Subcutaneous adipose tissue (tissue), 4 donors: ENCODE data around the gene VWA1. TPM values are rescaled to one million over a fixed set of nuclear protein-coding genes. Genes with fewer than 3 reads are reported as not detected.

Experiments
- total RNA-seq, 4 donors: library from RNA; depleted of rRNA; stranded (reverse); fragments of >200 nt; gene quantifications; one replicate each; pipeline ENCODE4 v1.1.0, GENCODE V29; 2016
- TF ChIP-seq, protein P1 (sequence below): fragments of 450-650 bp; IDR thresholded peaks from one replicate; pipeline ENCODE4 v1.5.1; 2016; ENCODE audit warnings: low read depth, mild to moderate bottlenecking, control low read depth, antibody characterized with exemption, moderate library complexity

Gene VWA1
- total RNA-seq, 4 donors from 2014 or later = 6.0 to 21.3 (median 10.3) TPM

GRCh38 chr1:1393014-1393413 is 42.5 kb upstream of the VWA1 start:
- TF ChIP-seq, protein P1, sequence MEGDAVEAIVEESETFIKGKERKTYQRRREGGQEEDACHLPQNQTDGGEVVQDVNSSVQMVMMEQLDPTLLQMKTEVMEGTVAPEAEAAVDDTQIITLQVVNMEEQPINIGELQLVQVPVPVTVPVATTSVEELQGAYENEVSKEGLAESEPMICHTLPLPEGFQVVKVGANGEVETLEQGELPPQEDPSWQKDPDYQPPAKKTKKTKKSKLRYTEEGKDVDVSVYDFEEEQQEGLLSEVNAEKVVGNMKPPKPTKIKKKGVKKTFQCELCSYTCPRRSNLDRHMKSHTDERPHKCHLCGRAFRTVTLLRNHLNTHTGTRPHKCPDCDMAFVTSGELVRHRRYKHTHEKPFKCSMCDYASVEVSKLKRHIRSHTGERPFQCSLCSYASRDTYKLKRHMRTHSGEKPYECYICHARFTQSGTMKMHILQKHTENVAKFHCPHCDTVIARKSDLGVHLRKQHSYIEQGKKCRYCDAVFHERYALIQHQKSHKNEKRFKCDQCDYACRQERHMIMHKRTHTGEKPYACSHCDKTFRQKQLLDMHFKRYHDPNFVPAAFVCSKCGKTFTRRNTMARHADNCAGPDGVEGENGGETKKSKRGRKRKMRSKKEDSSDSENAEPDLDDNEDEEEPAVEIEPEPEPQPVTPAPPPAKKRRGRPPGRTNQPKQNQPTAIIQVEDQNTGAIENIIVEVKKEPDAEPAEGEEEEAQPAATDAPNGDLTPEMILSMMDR = no peak

GRCh38 chr1:1393428-1393827 is 42.1 kb upstream of the VWA1 start:
- TF ChIP-seq, protein P1 = no peak

GRCh38 chr1:1394116-1394515 is 41.4 kb upstream of the VWA1 start:
- TF ChIP-seq, protein P1 = no peak

GRCh38 chr1:1395166-1395565 is 40.3 kb upstream of the VWA1 start:
- TF ChIP-seq, protein P1 = no peak

DNA sequence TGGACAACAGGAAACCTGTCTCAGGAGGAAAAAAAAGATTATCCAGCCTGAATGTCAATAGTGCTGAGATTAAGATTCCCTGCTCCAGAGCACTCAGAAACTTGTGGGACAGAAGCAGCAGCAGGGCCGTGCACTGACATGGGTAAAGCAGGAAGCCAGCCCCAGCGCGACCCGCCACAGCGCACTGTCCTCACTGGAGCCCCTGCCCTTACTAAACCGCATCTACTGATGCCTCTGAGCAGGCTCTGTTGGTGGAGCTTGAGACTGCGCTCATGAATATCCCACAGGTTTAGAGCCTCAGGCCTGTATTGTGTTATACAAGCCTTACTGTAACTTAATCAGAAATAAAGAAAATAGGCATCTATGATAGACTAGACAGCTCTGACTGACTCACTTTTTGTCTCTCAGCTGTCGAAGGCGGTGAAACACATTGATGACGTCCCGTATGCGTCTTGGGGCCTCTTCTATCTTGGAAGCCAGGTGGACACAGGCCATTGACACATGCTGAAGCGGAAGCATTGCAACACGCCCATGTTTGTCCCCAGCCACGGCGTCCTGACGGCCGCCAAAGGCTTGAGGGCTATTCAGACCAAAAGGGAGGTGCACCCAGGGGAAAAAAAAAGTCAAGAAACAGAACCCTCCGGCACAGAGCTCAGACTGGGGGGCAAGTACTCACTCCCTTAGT is 37.5 kb upstream of the VWA1 start:
- TF ChIP-seq, protein P1 = no peak

DNA sequence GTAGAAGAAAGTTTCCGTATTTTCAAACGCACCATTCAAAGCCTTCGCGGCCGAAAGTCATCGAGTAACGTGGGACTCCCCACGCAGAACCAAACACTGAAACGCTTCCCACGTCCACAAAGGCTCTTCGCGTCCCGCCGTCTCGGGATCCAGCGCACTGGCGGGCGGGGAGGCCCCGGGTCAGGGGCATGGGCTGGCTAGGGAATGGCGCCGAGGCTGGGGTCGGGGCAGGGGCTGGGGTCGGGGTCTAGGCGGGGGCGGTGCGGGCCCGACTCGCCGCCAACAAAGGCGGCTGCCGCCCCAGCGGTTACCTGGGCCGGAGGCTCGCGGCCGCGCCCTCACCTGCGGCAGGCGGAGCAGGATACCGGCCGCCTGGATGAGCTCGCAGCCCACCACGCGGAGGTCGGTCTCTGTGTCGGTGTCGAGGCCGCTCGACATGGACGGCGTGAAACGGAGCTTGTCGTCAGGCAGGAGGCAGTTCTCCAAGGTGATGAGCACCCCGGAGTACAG is 36.8 kb upstream of the VWA1 start:
- TF ChIP-seq, protein P1 = no peak

GRCh38 chr1:1399187-1399871 is 36.2 kb upstream of the VWA1 start, which contains the start of gene CCNL2:
Gene CCNL2, minus strand, starts transcription at chr1:1399335. Its CDS starts 29 bp downstream, at chr1:1399306.
- TF ChIP-seq, protein P1 = no peak
